GM12872 (cell line): ENCODE results near the gene RNF225.

Experiments
- TF ChIP-seq, protein P1 (sequence below): IDR thresholded peaks from 3 replicates; pipeline ENCODE4 v1.5.1; 2011; ENCODE audit warnings: low read depth, mild to moderate bottlenecking, low read length, moderate library complexity; ENCODE audit not compliant: insufficient read depth

RNF225 gene

GRCh38 chr19:58401840-58402421 lies 6.5 kb downstream of the RNF225 start:
- TF ChIP-seq, protein P1, sequence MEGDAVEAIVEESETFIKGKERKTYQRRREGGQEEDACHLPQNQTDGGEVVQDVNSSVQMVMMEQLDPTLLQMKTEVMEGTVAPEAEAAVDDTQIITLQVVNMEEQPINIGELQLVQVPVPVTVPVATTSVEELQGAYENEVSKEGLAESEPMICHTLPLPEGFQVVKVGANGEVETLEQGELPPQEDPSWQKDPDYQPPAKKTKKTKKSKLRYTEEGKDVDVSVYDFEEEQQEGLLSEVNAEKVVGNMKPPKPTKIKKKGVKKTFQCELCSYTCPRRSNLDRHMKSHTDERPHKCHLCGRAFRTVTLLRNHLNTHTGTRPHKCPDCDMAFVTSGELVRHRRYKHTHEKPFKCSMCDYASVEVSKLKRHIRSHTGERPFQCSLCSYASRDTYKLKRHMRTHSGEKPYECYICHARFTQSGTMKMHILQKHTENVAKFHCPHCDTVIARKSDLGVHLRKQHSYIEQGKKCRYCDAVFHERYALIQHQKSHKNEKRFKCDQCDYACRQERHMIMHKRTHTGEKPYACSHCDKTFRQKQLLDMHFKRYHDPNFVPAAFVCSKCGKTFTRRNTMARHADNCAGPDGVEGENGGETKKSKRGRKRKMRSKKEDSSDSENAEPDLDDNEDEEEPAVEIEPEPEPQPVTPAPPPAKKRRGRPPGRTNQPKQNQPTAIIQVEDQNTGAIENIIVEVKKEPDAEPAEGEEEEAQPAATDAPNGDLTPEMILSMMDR, result no peak

DNA sequence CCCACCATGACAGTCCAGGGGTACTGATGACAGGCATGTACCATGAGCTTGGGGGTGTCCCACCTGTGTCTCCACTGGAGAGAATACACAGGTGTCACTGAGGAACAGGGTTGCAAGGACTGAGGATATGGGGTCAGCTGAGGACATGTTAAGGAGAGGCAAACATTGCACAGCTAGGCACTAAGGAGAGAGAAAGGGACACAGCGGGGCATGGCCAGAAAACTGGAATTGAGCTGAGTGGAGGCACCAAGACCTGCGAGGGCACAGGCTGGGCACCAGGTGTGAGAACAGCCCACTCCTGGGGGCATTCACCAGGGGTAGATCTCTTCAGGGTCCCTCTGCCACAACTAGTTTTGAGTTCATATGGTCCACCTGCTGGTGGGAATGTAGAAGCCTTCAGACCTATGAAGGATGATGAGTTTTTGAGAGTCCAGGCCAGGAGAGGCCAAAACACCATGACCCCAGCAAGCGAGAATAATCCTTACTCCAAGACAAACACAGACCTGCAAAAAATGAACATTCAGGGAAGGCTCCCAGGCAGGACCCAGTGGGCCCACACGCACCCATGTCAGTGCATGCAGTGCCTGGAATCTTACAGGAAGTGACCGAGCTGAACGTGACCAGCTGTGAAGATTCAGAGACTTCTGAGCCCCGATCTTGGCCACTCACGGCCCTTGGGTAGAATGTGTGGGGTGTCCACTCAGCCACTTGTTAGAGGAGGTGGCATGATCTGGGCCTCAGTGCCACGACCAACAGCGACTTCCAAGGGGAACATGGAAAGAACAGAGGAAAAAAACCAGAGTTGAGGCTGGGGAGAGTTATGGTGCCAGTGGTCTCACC lies 11.6 kb downstream of the RNF225 start:
- TF ChIP-seq, protein P1, result peak; percentile 34; the same call in 1 of the 3 replicates

DNA sequence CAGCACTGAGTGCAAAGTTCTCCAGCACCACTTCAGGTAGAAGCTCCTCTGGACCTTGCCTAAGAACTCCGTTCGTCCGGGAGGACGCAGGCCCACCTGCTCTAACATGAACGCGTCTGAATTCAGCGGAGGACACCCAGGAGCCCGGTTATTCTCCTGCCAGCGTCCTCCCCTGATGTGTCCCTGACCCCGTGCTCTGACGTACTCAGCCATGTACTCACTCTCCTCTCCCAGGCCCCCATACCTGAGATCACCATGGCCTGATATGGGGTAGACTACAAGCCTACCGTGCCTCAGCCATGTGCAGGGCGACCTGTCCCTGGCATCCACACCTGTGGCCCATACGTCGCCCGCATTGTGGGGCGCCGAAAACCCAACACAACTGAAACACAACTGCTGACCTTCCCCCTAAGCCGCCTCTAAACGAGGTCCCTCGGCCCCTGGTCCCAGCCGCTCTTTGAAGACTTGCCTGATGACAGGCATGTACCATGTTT lies 12.2 kb downstream of the RNF225 start:
- TF ChIP-seq, protein P1, result no peak

DNA sequence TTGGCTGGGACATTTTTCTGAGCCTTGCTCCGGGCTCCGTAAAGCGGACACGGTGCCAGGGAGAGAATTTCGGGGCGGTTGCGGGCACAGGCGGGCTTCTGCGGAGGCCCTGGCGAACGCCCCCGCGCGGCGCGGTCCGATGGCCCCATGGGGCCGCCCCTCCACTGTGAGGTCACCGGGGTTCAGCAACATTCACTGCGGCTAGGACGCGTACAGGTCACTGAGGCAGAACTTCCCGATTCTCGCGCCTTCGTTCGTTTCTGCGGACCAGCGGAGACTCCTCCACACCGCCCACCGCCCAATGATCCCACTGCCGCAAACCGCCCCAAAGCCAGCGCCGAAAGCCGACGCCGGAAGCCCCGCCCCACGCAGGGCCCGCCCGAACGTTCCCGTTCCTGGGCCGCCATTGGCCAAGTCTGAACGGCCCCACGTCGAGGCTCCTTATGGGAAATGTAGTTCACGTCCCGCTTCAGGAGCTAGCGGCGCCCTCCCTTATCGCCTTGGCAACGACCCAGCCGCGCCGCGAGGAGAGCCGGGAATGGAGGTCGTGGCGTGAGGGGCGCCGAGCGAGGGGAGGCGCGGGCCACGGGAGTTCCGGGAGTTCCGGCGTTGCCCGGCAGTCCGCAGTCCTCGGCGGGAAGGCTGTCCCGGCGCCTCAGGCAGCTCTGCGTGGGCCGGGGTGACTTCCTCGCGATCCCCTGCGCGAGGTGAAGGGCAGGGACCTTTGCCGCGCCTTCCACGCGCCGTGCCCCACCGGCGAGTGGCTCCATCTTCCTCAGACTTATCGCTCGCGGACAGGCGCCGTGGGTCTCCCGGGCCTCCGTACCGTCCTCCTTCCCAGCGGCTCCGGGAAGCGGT lies 12.9 kb downstream of the RNF225 start, which contains the start of gene ZNF584:
Gene ZNF584, plus strand, starts transcription at position 498 of the 858 bp plus-strand sequence. CDS start 499 bp downstream, outside the sequence.
- TF ChIP-seq, protein P1, result peak; percentile 31; the same call in 1 of the 3 replicates

GRCh38 chr19:58409010-58409790 lies 13.7 kb downstream of the RNF225 start:
- TF ChIP-seq, protein P1, result no peak

- TF ChIP-seq, protein P1, result no peak
These were observed 21.1 kb downstream of the RNF225 start for GRCh38 chr19:58416604-58417003.
